Stomach (tissue), 4 donors: ENCODE measurements around the gene CLSTN3.

Experiments
- EP300 ChIP-seq: sonication (generic); formaldehyde crosslinking; IDR thresholded peaks from one replicate; pipeline ENCODE4 v1.6.1; 2017; ENCODE audit warnings: antibody characterized with exemption
- POLR2A ChIP-seq, 4 donors: fragments of 450-650 bp; IDR thresholded peaks; one replicate each; pipeline ENCODE4 v1.6.1; 2016; ENCODE audit warnings: antibody characterized with exemption in 4 of 4, control low read depth in 2 of 4, mild to moderate bottlenecking in 1 of 4, moderate library complexity in 1 of 4
- POLR2AphosphoS5 ChIP-seq, 3 donors: sonication (generic); formaldehyde crosslinking; IDR thresholded peaks; one replicate each; pipeline ENCODE4 v1.6.1; 2016; ENCODE audit warnings: antibody characterized with exemption in 3 of 3
- TF ChIP-seq, protein P1 (sequence below), 7 experiments: fragments of 450-650 bp in 4 of 7; fragments of 200-600 bp in 3 of 7; sonication (generic) in 3 of 7; IDR thresholded peaks; one replicate each; pipeline ENCODE4 v1.5.1; 2016 to 2019; ENCODE audit warnings: antibody characterized with exemption in 7 of 7, control low read depth in 2 of 7, mild to moderate bottlenecking in 1 of 7

DNA sequence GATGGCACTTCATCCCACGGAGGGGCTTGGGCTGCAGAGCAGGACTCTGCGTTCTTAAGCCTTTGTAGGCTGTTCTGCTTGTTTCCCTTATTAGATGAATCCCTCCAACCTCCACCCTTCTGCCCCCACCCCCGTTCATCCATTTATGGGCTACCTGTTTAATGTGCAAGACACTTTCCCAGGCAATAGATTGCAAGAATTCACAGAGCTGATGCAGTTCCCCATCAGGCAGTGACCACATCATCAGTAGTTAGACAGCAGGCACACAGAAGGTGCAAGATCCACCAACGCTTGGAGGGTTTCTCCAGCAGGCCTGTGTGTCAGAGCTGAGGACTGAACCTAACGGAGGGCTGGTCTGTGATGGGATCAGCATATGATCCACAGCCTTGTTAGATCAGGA is 36.7 kb upstream of the CLSTN3 start:
- TF ChIP-seq POLR2AphosphoS5 (IDR thresholded peaks at IDR 0.05) (no peak), POLR2A (IDR thresholded peaks at IDR 0.05) (no peak), EP300 (no peak)
- TF ChIP-seq, protein P1, sequence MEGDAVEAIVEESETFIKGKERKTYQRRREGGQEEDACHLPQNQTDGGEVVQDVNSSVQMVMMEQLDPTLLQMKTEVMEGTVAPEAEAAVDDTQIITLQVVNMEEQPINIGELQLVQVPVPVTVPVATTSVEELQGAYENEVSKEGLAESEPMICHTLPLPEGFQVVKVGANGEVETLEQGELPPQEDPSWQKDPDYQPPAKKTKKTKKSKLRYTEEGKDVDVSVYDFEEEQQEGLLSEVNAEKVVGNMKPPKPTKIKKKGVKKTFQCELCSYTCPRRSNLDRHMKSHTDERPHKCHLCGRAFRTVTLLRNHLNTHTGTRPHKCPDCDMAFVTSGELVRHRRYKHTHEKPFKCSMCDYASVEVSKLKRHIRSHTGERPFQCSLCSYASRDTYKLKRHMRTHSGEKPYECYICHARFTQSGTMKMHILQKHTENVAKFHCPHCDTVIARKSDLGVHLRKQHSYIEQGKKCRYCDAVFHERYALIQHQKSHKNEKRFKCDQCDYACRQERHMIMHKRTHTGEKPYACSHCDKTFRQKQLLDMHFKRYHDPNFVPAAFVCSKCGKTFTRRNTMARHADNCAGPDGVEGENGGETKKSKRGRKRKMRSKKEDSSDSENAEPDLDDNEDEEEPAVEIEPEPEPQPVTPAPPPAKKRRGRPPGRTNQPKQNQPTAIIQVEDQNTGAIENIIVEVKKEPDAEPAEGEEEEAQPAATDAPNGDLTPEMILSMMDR (IDR thresholded peaks at IDR 0.05), result no peak
